GM12878 (cell line): ENCODE measurements around the gene VASP. TPM values are rescaled to one million over a fixed set of nuclear protein-coding genes. Genes with fewer than 3 reads are reported as not detected.

Experiments
- ATAC-seq: fragments of 200-7000 bp; cut with Tn5 transposase; 3 replicates; pipeline ENCODE4 v1.9.1; 2020; ENCODE audit warnings: mild to moderate bottlenecking, moderate library complexity
- BruUV-seq: library from RNA; stranded (reverse); fragments of 400-500 nt; replicated peaks from 2 replicates; lab custom pipeline; 2021; lab: Mats Ljungman, UMichigan
- CTCF ChIA-PET: fragments of 300-600 bp; sonication (Branson Sonifier 250); formaldehyde crosslinking; extraction: SDS; loops from one replicate; lab custom pipeline; 2021; ENCODE audit warnings: inconsistent platforms; lab: Yijun Ruan, JAX
- POLR2A ChIA-PET: fragments of 350-600 bp; formaldehyde crosslinking; extraction: SDS; loops from one replicate; lab custom pipeline; 2021; ENCODE audit warnings: inconsistent platforms; lab: Charles Lee
- RAD21 ChIA-PET: fragments of 300-600 bp; sonication (Branson Sonifier 250); formaldehyde crosslinking; loops from one replicate; lab custom pipeline; 2023; ENCODE audit warnings: antibody characterized with exemption; ENCODE audit not compliant: unreplicated experiment; lab: Charles Lee
- SMC1A ChIA-PET: fragments of 300-600 bp; sonication (Branson Sonifier 250); formaldehyde crosslinking; loops from one replicate; lab custom pipeline; 2023; ENCODE audit not compliant: unreplicated experiment, uncharacterized antibody; lab: Charles Lee
- DNase-seq: peaks from one replicate; pipeline ENCODE4 v3.0.0-alpha.2; 2011; ENCODE audit warnings: low read depth, low spot score
- FAIRE-seq: peaks from 3 replicates; lab custom pipeline; 2011; peaks lifted over from hg19 to GRCh38; lab: Jason Lieb, UNC
- H2AFZ ChIP-seq: 2 replicates; pipeline ENCODE4 v1.6.0; 2011; ENCODE audit warnings: low read depth, low read length, control low read depth; ENCODE audit not compliant: control insufficient read depth
- H3K27ac ChIP-seq: 2 replicates; pipeline ENCODE4 v1.5.1; 2011; ENCODE audit warnings: control low read depth; ENCODE audit not compliant: control insufficient read depth, insufficient read depth
- H3K27me3 ChIP-seq, 2 experiments: replicated peaks in 1 of 2; 2 replicates each; pipeline versions ENCODE4 v1.6.0 to v1.6.1; 2011; ENCODE audit warnings: low read length in 1 of 2; ENCODE audit not compliant: control insufficient read depth in 2 of 2, insufficient read depth in 2 of 2
- H3K36me3 ChIP-seq, 2 experiments: 2 replicates each; pipeline ENCODE4 v1.5.1; 2011; ENCODE audit warnings: low read length in 1 of 2; ENCODE audit not compliant: control insufficient read depth in 2 of 2, insufficient read depth in 2 of 2
- H3K4me1 ChIP-seq: 2 replicates; pipeline ENCODE4 v1.6.1; 2011; ENCODE audit warnings: mild to moderate bottlenecking, low read length, moderate library complexity, mixed read lengths; ENCODE audit not compliant: control insufficient read depth, insufficient read depth
- H3K4me2 ChIP-seq: 2 replicates; pipeline ENCODE4 v1.6.0; 2011; ENCODE audit warnings: control low read depth; ENCODE audit not compliant: control insufficient read depth, insufficient read depth
- H3K4me3 ChIP-seq: fragments of 200-600 bp; sonication (generic); 2 replicates; pipeline ENCODE4 v1.5.1; 2016
- H3K79me2 ChIP-seq: 2 replicates; pipeline ENCODE4 v1.6.0; 2011; ENCODE audit warnings: low read length; ENCODE audit not compliant: control insufficient read depth, insufficient read depth
- H3K9ac ChIP-seq: 2 replicates; pipeline ENCODE4 v1.8.0; 2011; ENCODE audit warnings: low read length, control low read depth, mixed read lengths; ENCODE audit not compliant: control insufficient read depth, insufficient read depth
- H3K9me3 ChIP-seq: replicated peaks from 3 replicates; pipeline ENCODE4 v1.5.1; 2011; ENCODE audit warnings: mild to moderate bottlenecking, low read length; ENCODE audit not compliant: control insufficient read depth, insufficient read depth
- H4K20me1 ChIP-seq: 2 replicates; pipeline ENCODE4 v1.6.0; 2011; ENCODE audit not compliant: control insufficient read depth, insufficient read depth
- CHD2 ChIP-seq: IDR thresholded peaks from 2 replicates; pipeline ENCODE4 v1.6.1; 2011; ENCODE audit warnings: low read depth, low read length, improper control_type of control experiment, borderline replicate concordance
- DPF2 ChIP-seq: fragments of 450-650 bp; IDR thresholded peaks from 2 replicates; pipeline ENCODE4 v1.6.1; 2017; ENCODE audit warnings: mild to moderate bottlenecking
- HDGF ChIP-seq: fragments of 450-650 bp; IDR thresholded peaks from 2 replicates; pipeline ENCODE4 v1.6.1; 2016; ENCODE audit warnings: antibody characterized with exemption
- NFYA ChIP-seq: IDR thresholded peaks from 2 replicates; pipeline ENCODE4 v1.6.1; 2011; ENCODE audit warnings: low read depth, mild to moderate bottlenecking, low read length, improper control_type of control experiment, borderline replicate concordance
- PBX3 ChIP-seq: IDR thresholded peaks from 2 replicates; pipeline ENCODE4 v1.6.1; 2011; ENCODE audit warnings: mild to moderate bottlenecking, low read depth, low read length, moderate library complexity; ENCODE audit not compliant: insufficient replicate concordance
- PKNOX1 ChIP-seq: fragments of 450-650 bp; IDR thresholded peaks from 2 replicates; pipeline ENCODE4 v1.6.1; 2016; ENCODE audit warnings: mild to moderate bottlenecking
- SMAD1 ChIP-seq: fragments of 450-650 bp; IDR thresholded peaks from 2 replicates; pipeline ENCODE4 v1.6.1; 2018; ENCODE audit warnings: mild to moderate bottlenecking, low read depth; ENCODE audit not compliant: partially characterized antibody
- SREBF2 ChIP-seq: IDR thresholded peaks from 2 replicates; pipeline ENCODE4 v1.6.1; 2012; ENCODE audit warnings: mild to moderate bottlenecking, low read length
- WGBS: methylation state at CpG from one replicate; pipeline ENCODE4 v1.1.6; 2016; ENCODE audit warnings: low lambda C conversion rate; ENCODE audit not compliant: insufficient replicate concordance, insufficient coverage; ENCODE audit errors: missing lambda C conversion rate; 5-methylcytosine and 5-hydroxymethylcytosine counted together
- in situ Hi-C: fragments of 300-500 bp; cut with MboI; formaldehyde crosslinking; loops from 9 replicates; pipeline ENCODE4 v1.14.3; 2018; ENCODE audit warnings: mixed read lengths
- intact Hi-C: fragments of 100-400 bp; cut with micrococcal nuclease; formaldehyde crosslinking; loops from one replicate; pipeline ENCODE4 v1.14.2; 2022; ENCODE audit not compliant: unreplicated experiment
- polyA plus RNA-seq, 11 experiments: library from polyadenylated mRNA; depleted of rRNA in 4 of 11; unstranded in 6 of 11; stranded (reverse) in 5 of 11; fragments of >200 nt; fragmentation: Nextera tagmentation in 4 of 11; fragmentation: Illumina TruSeq in 1 of 11; extraction: Ambion mirVana in 4 of 11; extraction: Trizol in 1 of 11; gene quantifications; 1 replicate in 1 of 11; 2 replicates in 10 of 11; pipeline versions ENCODE4 v1.2.1 to v1.2.3, GENCODE V29; 2011 to 2016; ENCODE audit warnings: inconsistent platforms in 2 of 11, missing spikeins in 2 of 11, low read depth in 1 of 11
- total RNA-seq, 4 experiments: library from RNA; depleted of rRNA in 3 of 4; stranded (reverse); fragments of >200 nt in 3 of 4; fragmentation: Illumina TruSeq in 1 of 4; extraction: Trizol in 1 of 4; gene quantifications; 2 replicates each; pipeline versions ENCODE4 v1.2.1 to v1.2.3, GENCODE V29; 2013 to 2021
- TF ChIP-seq, protein P1 (sequence below): fragments of 450-650 bp; conservative IDR thresholded peaks from 2 replicates; pipeline ENCODE4 v1.6.1; 2017; ENCODE audit warnings: mild to moderate bottlenecking, moderate library complexity
- TF ChIP-seq, protein P2 (sequence below): fragments of 150-350 bp; IDR thresholded peaks from 2 replicates; pipeline ENCODE4 v1.6.1; 2014; ENCODE audit warnings: mild to moderate bottlenecking, low read depth, low read length

Gene VASP
- total and polyA plus RNA-seq, 10 of the 15 experiments (the other 5 are each of a cell fraction or from before 2014, with no cell fraction given), result 19.5 to 298 (median 84.8) TPM

DNA sequence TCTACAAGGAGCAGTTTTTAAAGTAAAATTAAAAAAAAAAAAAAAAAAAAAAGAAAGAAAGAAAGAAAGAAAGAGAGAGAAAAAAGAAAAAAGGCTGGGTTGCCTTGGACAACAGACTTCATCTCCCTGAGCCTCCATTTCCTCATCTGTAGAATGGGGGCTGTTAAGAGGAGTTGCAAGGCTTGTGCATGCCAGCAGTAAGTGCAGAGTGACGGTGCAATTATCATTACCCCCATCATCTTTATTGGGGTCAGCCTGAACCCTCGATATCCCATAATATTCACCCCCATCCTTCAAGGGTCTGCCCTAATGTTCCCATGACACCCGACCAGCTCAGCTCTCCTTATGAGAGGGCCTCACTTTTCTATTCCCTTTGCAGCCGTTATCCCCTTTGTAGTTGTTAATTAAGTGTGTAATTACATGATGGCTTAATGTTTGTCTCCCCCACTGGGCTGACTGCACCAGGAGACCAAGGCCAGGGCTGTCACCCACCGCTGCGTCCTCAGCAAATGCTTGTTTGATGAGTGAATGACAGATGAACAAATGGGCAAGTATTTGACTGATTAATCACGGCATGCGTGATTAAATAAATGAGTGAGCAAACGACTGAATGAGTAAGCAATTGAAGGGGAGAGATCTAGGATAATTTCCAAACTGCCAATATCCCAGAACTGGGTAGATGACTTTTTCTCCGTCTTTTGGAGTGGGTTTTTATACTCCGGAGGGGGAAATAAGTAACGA is 29.4 kb upstream of the VASP start:
- TF ChIP-seq SMAD1 (no peak), CHD2 (no peak), HDGF (no peak), NFYA (no peak), SREBF2 (no peak), PKNOX1 (peak; percentile 87), DPF2 (0 out of 2 replicates have a peak, but pooled peaks have one; percentile 12), PBX3 (peak; percentile 32)
- TF ChIP-seq, protein P1, sequence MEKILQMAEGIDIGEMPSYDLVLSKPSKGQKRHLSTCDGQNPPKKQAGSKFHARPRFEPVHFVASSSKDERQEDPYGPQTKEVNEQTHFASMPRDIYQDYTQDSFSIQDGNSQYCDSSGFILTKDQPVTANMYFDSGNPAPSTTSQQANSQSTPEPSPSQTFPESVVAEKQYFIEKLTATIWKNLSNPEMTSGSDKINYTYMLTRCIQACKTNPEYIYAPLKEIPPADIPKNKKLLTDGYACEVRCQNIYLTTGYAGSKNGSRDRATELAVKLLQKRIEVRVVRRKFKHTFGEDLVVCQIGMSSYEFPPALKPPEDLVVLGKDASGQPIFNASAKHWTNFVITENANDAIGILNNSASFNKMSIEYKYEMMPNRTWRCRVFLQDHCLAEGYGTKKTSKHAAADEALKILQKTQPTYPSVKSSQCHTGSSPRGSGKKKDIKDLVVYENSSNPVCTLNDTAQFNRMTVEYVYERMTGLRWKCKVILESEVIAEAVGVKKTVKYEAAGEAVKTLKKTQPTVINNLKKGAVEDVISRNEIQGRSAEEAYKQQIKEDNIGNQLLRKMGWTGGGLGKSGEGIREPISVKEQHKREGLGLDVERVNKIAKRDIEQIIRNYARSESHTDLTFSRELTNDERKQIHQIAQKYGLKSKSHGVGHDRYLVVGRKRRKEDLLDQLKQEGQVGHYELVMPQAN, result 0 out of 2 replicates have a peak, but pooled peaks have one; percentile 9
- TF ChIP-seq, protein P2, sequence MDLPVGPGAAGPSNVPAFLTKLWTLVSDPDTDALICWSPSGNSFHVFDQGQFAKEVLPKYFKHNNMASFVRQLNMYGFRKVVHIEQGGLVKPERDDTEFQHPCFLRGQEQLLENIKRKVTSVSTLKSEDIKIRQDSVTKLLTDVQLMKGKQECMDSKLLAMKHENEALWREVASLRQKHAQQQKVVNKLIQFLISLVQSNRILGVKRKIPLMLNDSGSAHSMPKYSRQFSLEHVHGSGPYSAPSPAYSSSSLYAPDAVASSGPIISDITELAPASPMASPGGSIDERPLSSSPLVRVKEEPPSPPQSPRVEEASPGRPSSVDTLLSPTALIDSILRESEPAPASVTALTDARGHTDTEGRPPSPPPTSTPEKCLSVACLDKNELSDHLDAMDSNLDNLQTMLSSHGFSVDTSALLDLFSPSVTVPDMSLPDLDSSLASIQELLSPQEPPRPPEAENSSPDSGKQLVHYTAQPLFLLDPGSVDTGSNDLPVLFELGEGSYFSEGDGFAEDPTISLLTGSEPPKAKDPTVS, result no peak
- POLR2A ChIA-PET, result interaction anchor here (0.7 to 2.1 kb wide), 22 partner anchors 8 to 168 kb away, joined by 3 to 30 read pairs (median 4); partner anchors contain the start of genes ERCC1, FOSB and VASP
- Histone ChIP-seq H3K9me3 (no peaks in the 10 kb centered on the region), H2AFZ (peak overlapping the region; percentile 37), H3K4me2 (peak overlapping the region; percentile 88), H3K4me3 (peak overlapping the region; percentile 72), H3K36me3 (no peaks in the 10 kb centered on the region), H3K79me2 (no peaks in the 10 kb centered on the region), H3K27me3 (peaks cover 0 to 2% of the 10 kb centered on the region in 2 experiments; a peak in 1 of 4 replicates), H3K27ac (no peak overlapping the region), H3K4me1 (peaks cover 5% of the 10 kb centered on the region), H4K20me1 (no peaks in the 10 kb centered on the region), H3K9ac (peak overlapping the region; percentile 48; the same call in 1 of the 2 replicates)
- CTCF ChIA-PET, result interaction anchor here (0.6 to 9.0 kb wide), 44 partner anchors 7 to 789 kb away, joined by 3 to 385 read pairs (median 4); partner anchors contain the start of genes ERCC1, FOSB, GIPR and PPP1R13L
- ATAC-seq (peak; percentile 10), DNase-seq (no peak), FAIRE-seq (peak; percentile 49)
- intact Hi-C loops (loop anchor here (1.0 to 10.0 kb wide), 5 partner anchors 39 to 403 kb away; partner anchors contain the start of genes GEMIN7, POLR1G and ZNF296), in situ Hi-C loops (loop anchor here (5.0 kb wide), 1 partner anchor 36 kb away; no protein-coding TSS in a partner anchor)
- SMC1A ChIA-PET, result interaction anchor here (0.7 to 6.6 kb wide), 24 partner anchors 10 to 299 kb away, joined by 3 to 145 read pairs (median 5); partner anchors contain the start of genes BLOC1S3, ERCC1, FOSB and PPP1R13L
- RAD21 ChIA-PET, result interaction anchor here (0.6 to 5.0 kb wide), 29 partner anchors 9 to 299 kb away, joined by 3 to 206 read pairs (median 5); partner anchors contain the start of genes BLOC1S3, FOSB, PPP1R13L and TRAPPC6A
- under 1% methylated on average over 12 of the region's 12 CpGs for WGBS
- no TSS peak for BruUV-seq
